Kidney (tissue), 14 donors: Measurements from ENCODE around the gene TTLL4. TPM values are rescaled to one million over a fixed set of nuclear protein-coding genes. Genes with fewer than 3 reads are reported as not detected.

Experiments used
- DNase-seq, 5 donors: peaks; one replicate each; pipeline ENCODE4 v3.0.0-alpha.2; 2013 to 2020
- FAIRE-seq: peaks from 2 replicates; lab custom pipeline; 2012; peaks lifted over from hg19 to GRCh38; lab: Jason Lieb, UNC
- H3K27ac ChIP-seq, 2 donors: one replicate each; pipeline ENCODE4 v1.7.0; 2013; ENCODE audit warnings: low read depth in 2 of 2, low read length in 2 of 2, inconsistent platforms in 1 of 2
- H3K27me3 ChIP-seq: one replicate; pipeline ENCODE4 v1.7.1; 2013; ENCODE audit warnings: low read length, inconsistent platforms; ENCODE audit not compliant: control insufficient read depth, insufficient read depth
- H3K36me3 ChIP-seq, 3 donors: one replicate each; pipeline versions ENCODE4 v1.7.0 to v1.7.1; 2013; ENCODE audit warnings: low read length in 3 of 3, control low read depth in 1 of 3, inconsistent platforms in 1 of 3; ENCODE audit not compliant: insufficient read depth in 3 of 3, control insufficient read depth in 2 of 3
- H3K4me1 ChIP-seq, 3 donors: one replicate each; pipeline versions ENCODE4 v1.7.0 to v1.7.1; 2013; ENCODE audit warnings: low read length in 3 of 3, inconsistent platforms in 1 of 3, low read depth in 1 of 3; ENCODE audit not compliant: control insufficient read depth in 2 of 3, insufficient read depth in 2 of 3
- H3K4me3 ChIP-seq, 3 donors: one replicate each; pipeline versions ENCODE4 v1.7.0 to v1.8.1; 2013; ENCODE audit warnings: low read length in 3 of 3, control low read depth in 1 of 3, inconsistent platforms in 1 of 3
- H3K9ac ChIP-seq, 3 donors: one replicate each; pipeline versions ENCODE4 v1.7.0 to v1.7.1; 2013; ENCODE audit warnings: low read length in 3 of 3, control low read depth in 1 of 3, inconsistent platforms in 1 of 3
- H3K9me3 ChIP-seq, 3 donors: one replicate each; pipeline versions ENCODE4 v1.7.0 to v1.7.1; 2013; ENCODE audit warnings: low read length in 3 of 3, control low read depth in 1 of 3, inconsistent platforms in 1 of 3; ENCODE audit not compliant: control insufficient read depth in 2 of 3, insufficient read depth in 1 of 3
- intact Hi-C: fragments of 100-400 bp; cut with DNase I; formaldehyde crosslinking; loops from one replicate; pipeline ENCODE4 v1.11.1; 2022
- polyA plus RNA-seq: library from polyadenylated mRNA; stranded (reverse); fragments of 350-450 nt; fragmentation: Illumina TruSeq; extraction: RNeasy Lipid Tissue Mini Kit (QIAGEN cat#74804); gene quantifications from one replicate; pipeline ENCODE4 v1.2.3, GENCODE V29; 2014; ENCODE audit warnings: low read depth, low replicate concordance; ENCODE audit not compliant: insufficient read depth
- total RNA-seq: library from RNA; stranded (reverse); fragmentation: NEBNext Ultra II Directional; extraction: Animal tissue kit (Norgen Biotek cat#: 25700); gene quantifications from one replicate; pipeline ENCODE4 v1.2.1, GENCODE V29; 2021
- TF ChIP-seq, protein P1 (sequence below): IDR thresholded peaks from 3 replicates; pipeline ENCODE4 v1.5.1; 2012; ENCODE audit warnings: mild to moderate bottlenecking, moderate library complexity, borderline replicate concordance; ENCODE audit not compliant: insufficient read depth; ENCODE audit errors: extremely low read depth
- donor health status: control.
- donor health status: control.
- donor health status: control.
- donor health status: control.
- donor health status: control.
- donor health status: DM: yes; HTN: yes; CAD: no.
- donor health status: Normal renal cell carcinoma (clear cell type).

Gene TTLL4
- total and polyA plus RNA-seq, 2 donors from 2014 or later: 7.6 to 30.7 TPM

- no peak for FAIRE-seq
- intact Hi-C loops: no loop called here
- TF ChIP-seq, protein P1, sequence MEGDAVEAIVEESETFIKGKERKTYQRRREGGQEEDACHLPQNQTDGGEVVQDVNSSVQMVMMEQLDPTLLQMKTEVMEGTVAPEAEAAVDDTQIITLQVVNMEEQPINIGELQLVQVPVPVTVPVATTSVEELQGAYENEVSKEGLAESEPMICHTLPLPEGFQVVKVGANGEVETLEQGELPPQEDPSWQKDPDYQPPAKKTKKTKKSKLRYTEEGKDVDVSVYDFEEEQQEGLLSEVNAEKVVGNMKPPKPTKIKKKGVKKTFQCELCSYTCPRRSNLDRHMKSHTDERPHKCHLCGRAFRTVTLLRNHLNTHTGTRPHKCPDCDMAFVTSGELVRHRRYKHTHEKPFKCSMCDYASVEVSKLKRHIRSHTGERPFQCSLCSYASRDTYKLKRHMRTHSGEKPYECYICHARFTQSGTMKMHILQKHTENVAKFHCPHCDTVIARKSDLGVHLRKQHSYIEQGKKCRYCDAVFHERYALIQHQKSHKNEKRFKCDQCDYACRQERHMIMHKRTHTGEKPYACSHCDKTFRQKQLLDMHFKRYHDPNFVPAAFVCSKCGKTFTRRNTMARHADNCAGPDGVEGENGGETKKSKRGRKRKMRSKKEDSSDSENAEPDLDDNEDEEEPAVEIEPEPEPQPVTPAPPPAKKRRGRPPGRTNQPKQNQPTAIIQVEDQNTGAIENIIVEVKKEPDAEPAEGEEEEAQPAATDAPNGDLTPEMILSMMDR: no peak
Observed at GRCh38 chr2:218718058-218718457, 7.4 kb downstream of the TTLL4 start.

DNA sequence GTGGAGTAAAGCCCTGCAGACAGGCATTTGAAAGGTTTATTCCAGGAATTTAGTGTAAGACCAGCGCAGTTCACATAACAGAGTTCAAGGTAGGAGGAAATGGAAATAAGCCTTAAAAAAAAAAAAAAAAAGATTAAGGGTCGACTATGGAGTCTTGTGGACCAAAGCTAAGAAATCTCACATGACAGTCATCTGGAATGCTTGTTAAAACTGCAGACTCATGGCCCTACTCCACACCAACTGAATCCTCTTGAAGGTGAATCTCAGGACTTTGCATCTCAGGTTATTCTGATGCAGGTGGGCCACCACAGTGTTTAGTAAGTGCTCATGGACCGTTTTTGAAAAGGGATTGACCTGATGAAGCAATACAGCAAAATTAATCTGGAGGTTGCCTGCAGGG is 8.8 kb downstream of the TTLL4 start:
- no peak for FAIRE-seq
- TF ChIP-seq, protein P1: no peak
- intact Hi-C loops: no loop called here

More at GRCh38 chr2:218718058-218718457, 7.4 kb downstream of the TTLL4 start:
- H3K27me3 ChIP-seq: no peaks in the 10 kb centered on the region
- no peak overlapping the region for H3K9ac ChIP-seq
- no peaks in the 10 kb centered on the region for H3K9me3 ChIP-seq
- H3K27ac ChIP-seq: no peak overlapping the region
- DNase-seq: no peak
- no peak overlapping the region for H3K4me3 ChIP-seq
- no peaks in the 10 kb centered on the region for H3K4me1 ChIP-seq
- H3K36me3 ChIP-seq: no peaks in the 10 kb centered on the region

DNA sequence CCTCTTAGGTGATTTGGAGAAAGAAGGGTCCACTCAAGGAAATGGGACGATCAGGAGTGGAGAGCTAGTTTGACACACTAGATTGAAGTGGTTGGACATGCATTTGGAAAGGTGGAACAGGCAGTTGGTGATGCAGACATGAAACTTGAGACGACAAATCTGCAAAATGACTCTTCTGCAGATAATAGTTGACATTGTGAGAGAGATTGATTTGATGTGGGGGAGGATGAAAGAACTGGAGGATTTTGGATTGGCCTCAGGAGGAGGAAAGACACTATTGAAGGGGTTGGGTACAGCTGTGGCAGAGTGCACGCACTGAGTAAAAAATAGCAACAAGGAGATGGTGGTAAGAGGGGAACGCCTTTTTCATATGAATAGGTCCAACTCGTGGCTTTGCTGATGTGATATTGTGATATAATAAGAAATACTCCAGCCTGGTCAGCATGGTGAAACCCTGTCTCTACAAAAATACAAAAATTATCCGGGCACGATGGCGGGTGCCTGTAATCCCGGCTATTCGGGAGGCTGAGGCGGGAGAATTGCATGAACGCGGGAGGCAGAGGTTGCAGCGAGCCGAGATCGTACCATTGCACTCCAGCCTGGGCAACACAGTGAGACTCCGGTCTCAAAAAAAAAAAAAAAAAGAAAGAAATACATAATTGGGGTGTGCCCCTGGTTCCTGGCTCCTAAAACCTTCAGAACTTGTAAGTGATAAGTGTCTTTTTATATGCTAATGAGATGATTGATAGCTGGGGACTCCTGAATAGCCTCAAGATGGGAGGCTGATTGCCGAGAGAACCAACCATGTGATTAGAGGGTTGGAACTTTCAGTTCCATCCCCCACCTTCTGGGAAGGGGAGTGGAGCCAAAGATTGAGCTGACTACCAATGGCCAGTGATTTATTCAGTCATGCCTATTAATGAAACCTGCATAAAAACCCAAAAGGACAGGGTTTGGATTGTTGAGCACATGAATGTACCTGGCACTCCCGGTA is 9.7 kb downstream of the TTLL4 start:
- Histone ChIP-seq H3K9me3 (no peaks in the 10 kb centered on the region), H3K4me3 (no peak overlapping the region), H3K27ac (no peak overlapping the region), H3K27me3 (no peaks in the 10 kb centered on the region), H3K4me1 (no peaks in the 10 kb centered on the region), H3K9ac (no peak overlapping the region), H3K36me3 (no peaks in the 10 kb centered on the region)
- no peak for DNase-seq
- intact Hi-C loops: no loop called here
- FAIRE-seq: no peak
- TF ChIP-seq, protein P1: no peak

More for the DNA sequence above, 8.8 kb downstream of the TTLL4 start:
- no peaks in the 10 kb centered on the region for H3K9me3 ChIP-seq
- no peaks in the 10 kb centered on the region for H3K27me3 ChIP-seq
- DNase-seq: no peak
- H3K4me1 ChIP-seq: no peaks in the 10 kb centered on the region
- H3K27ac ChIP-seq: no peak overlapping the region
- H3K4me3 ChIP-seq: no peak overlapping the region
- H3K9ac ChIP-seq: no peak overlapping the region
- no peaks in the 10 kb centered on the region for H3K36me3 ChIP-seq
